Astrocyte (in vitro differentiated cells and primary cell): ENCODE data around the gene ROGDI.

Experiments
- CTCF ChIP-seq: IDR thresholded peaks from 2 replicates; pipeline ENCODE4 v1.5.1; 2011; ENCODE audit warnings: low read depth, mild to moderate bottlenecking, inconsistent platforms, low read length, moderate library complexity; ENCODE audit not compliant: insufficient read depth
- EZH2 ChIP-seq: IDR thresholded peaks from 2 replicates; pipeline ENCODE4 v1.6.1; 2012; ENCODE audit warnings: mild to moderate bottlenecking, low read length, inconsistent platforms; ENCODE audit not compliant: insufficient read depth

GRCh38 chr16:4750896-4751295 lies 51.5 kb downstream of the ROGDI start:
- TF ChIP-seq CTCF (no peak), EZH2 (no peak)
